AG09319 (cell line): ENCODE data around the gene ABHD16B.
"Not testable (repeated sequence)": the region's sequence is repeated elsewhere in the genome, so short reads cannot be mapped to it uniquely, and the experiment has no call there.

Experiments
- DNase-seq: peaks from one replicate; pipeline ENCODE4 v3.0.0-alpha.2; 2010; ENCODE audit warnings: low read depth; ENCODE audit errors: extremely low read depth
- TF ChIP-seq, protein P1 (sequence below): IDR thresholded peaks from 2 replicates; pipeline ENCODE4 v1.5.1; 2011; ENCODE audit warnings: low read depth, mild to moderate bottlenecking, inconsistent platforms, low read length, moderate library complexity

The ABHD16B gene

GRCh38 chr20:63877755-63878470 is 16.6 kb downstream of the ABHD16B start:
- TF ChIP-seq, protein P1, sequence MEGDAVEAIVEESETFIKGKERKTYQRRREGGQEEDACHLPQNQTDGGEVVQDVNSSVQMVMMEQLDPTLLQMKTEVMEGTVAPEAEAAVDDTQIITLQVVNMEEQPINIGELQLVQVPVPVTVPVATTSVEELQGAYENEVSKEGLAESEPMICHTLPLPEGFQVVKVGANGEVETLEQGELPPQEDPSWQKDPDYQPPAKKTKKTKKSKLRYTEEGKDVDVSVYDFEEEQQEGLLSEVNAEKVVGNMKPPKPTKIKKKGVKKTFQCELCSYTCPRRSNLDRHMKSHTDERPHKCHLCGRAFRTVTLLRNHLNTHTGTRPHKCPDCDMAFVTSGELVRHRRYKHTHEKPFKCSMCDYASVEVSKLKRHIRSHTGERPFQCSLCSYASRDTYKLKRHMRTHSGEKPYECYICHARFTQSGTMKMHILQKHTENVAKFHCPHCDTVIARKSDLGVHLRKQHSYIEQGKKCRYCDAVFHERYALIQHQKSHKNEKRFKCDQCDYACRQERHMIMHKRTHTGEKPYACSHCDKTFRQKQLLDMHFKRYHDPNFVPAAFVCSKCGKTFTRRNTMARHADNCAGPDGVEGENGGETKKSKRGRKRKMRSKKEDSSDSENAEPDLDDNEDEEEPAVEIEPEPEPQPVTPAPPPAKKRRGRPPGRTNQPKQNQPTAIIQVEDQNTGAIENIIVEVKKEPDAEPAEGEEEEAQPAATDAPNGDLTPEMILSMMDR, result no peak
- DNase-seq, result no peak

DNA sequence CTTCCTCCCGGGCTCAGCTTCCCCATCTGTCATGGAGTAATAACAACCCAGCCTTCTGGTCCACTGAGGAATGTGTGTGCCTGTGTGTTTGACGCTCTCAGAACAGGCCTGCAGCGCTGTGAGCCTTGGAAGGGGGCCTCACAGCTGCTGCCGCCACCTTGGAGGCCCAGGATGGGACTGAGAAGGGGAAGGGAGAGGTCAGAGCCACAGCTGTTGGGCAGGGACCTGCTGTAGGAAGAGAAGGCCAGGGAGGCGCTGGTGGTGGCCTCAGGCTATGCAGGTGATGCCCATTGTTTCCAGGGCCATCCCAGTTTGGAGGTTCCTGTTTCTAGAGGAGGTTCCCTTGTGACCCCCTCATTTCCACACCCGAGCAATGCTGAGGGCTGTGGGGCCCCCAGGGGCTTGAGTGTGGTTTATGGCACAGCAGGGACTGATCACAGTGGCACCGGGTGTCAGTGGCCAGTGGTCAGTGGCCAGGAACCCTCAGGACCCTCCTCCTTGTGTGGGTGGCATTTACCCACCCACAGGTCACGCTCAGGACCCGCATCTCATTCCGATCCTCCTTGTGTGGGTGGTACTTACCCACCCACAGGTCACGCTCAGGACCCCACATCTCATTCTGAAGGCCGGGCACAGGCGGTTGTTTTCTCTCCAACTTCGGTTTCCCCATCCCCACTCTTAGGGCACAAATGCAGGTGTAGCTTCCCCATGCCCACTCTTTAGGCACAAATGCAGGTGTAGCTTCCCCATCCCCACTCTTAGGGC is 17.8 kb downstream of the ABHD16B start:
- DNase-seq, result no peak
- TF ChIP-seq, protein P1, result no peak

DNA sequence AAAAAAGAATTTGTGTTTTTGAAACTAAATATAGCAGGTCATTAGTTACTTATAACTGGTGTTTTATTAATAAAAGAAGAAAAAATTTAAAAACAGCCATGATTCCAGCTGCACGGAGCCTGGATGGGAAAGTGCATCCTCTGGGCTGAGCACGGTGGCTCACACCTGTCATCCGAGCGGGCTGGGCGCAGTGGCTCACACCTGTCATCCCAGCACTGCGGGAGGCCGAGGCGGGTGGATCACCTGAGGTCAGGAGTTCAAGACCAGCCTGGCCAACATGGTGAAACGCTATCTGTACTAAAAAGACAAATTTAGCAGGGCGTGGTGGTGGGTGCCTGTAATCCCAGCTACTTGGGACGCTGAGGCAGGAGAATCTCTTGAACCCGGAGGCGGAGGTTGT is 19.6 kb downstream of the ABHD16B start:
- DNase-seq, result not testable (repeated sequence)

DNA sequence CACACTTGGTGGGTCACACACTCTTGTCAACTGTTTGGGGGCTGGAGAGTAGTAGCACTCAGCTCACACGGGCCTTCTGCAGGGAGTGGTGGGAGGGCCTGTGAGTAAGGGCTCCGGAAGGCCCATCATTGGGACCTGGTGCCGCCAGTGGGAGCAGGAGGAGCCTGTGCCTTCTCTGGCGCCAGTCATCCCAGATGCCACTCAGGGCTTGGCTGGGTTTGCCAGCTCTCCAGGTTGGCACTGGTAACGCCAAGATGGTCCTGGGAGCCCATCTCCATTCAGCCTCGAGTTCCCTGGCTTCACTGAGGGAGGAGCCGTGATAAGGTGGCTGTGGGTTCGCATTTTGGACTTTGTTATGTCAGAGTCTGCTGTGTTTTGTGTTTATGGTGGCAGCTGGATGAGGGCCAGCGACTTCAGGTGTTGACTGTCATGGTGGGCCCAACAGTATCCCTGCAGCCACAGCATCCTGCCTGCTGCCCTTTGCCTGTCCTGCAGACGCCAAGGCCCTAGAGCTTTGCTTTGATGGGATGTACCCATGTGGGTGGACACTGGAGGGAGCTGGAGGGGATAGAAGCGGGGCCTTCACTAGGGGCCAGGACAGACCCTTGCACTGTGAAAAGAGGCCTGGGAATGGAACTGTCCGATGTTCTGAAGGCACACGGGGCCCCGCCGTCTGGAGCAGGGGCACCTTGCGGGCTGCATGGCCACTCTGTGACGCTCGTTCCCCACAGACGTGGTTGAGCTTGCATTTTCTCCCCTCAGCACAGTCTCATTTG is 20.3 kb downstream of the ABHD16B start:
- no peak for DNase-seq
- TF ChIP-seq, protein P1, result no peak

GRCh38 chr20:63882257-63883200 is 21.2 kb downstream of the ABHD16B start:
- no peak for DNase-seq
- TF ChIP-seq, protein P1, result no peak

GRCh38 chr20:63883201-63883593 is 21.9 kb downstream of the ABHD16B start:
- no peak for DNase-seq
- TF ChIP-seq, protein P1, result no peak
